Activated CD4-positive, alpha-beta T cell treated with anti-CD3 and anti-CD28 coated beads for 36 hours (primary cell): Measurements from ENCODE around the gene WDCP. TPM values are rescaled to one million over a fixed set of nuclear protein-coding genes. Genes with fewer than 3 reads are reported as not detected.

Source experiments
- ATAC-seq: fragments of 200-7000 bp; cut with Tn5 transposase; one replicate; pipeline ENCODE4 v1.10.0; 2021; ENCODE audit warnings: mild to moderate bottlenecking, moderate library complexity
- CTCF ChIA-PET: fragments of 350-600 bp; sonication (Branson Sonifier 250); formaldehyde crosslinking; loops from one replicate; lab custom pipeline; 2021; ENCODE audit warnings: antibody characterized with exemption; lab: Charles Lee
- POLR2A ChIA-PET: fragments of 350-600 bp; sonication (Branson Sonifier 250); formaldehyde crosslinking; loops from one replicate; lab custom pipeline; 2021; ENCODE audit warnings: antibody characterized with exemption, inconsistent platforms; lab: Charles Lee
- DNase-seq: peaks from one replicate; pipeline ENCODE4 v3.0.0-alpha.2; 2020
- H3K27ac Mint-ChIP-seq: one replicate; pipeline ENCODE4 v1.8.0; 2021; ENCODE audit warnings: mixed read lengths
- H3K27me3 Mint-ChIP-seq: one replicate; pipeline ENCODE4 v1.8.0; 2021; ENCODE audit warnings: mixed read lengths
- H3K36me3 Mint-ChIP-seq: one replicate; pipeline ENCODE4 v1.8.0; 2021; ENCODE audit warnings: low read depth, mixed read lengths
- H3K4me1 Mint-ChIP-seq: one replicate; pipeline ENCODE4 v1.8.0; 2021; ENCODE audit warnings: mixed read lengths
- H3K4me3 Mint-ChIP-seq: one replicate; pipeline ENCODE4 v1.8.0; 2021; ENCODE audit warnings: mild to moderate bottlenecking, moderate library complexity, mixed read lengths
- H3K9me3 Mint-ChIP-seq: one replicate; pipeline ENCODE4 v1.8.0; 2021; ENCODE audit warnings: low read depth, mixed read lengths
- intact Hi-C, 2 experiments: fragments of 100-400 bp; cut with DNase I in 1 of 2; cut with micrococcal nuclease in 1 of 2; formaldehyde crosslinking; loops; one replicate each; pipeline versions ENCODE4 v1.14.2 to v1.15.1; 2022 to 2024; cut with DNase I, micrococcal nuclease
- total RNA-seq, 2 experiments: library from RNA; stranded (reverse); gene quantifications; one replicate each; pipeline ENCODE4 v1.2.3, GENCODE V29; 2021

Gene WDCP
- total RNA-seq, 2 experiments from 2014 or later, result 13.2 to 21.5 TPM

GRCh38 chr2:24022975-24023575 is 24.1 kb downstream of the WDCP start:
- DNase-seq (no peak), ATAC-seq (no peak)
- H3K4me1 Mint-ChIP-seq, result no peaks in the 10 kb centered on the region
- H3K9me3 Mint-ChIP-seq, result no peaks in the 10 kb centered on the region
- ChIA-PET CTCF (no interaction called here), POLR2A (no interaction called here)
- H3K27me3 Mint-ChIP-seq, result no peaks in the 10 kb centered on the region
- H3K36me3 Mint-ChIP-seq, result peaks cover 9% of the 10 kb centered on the region
- H3K27ac Mint-ChIP-seq, result no peak overlapping the region
- intact Hi-C loops, result no loop called here
- no peak overlapping the region for H3K4me3 Mint-ChIP-seq

DNA sequence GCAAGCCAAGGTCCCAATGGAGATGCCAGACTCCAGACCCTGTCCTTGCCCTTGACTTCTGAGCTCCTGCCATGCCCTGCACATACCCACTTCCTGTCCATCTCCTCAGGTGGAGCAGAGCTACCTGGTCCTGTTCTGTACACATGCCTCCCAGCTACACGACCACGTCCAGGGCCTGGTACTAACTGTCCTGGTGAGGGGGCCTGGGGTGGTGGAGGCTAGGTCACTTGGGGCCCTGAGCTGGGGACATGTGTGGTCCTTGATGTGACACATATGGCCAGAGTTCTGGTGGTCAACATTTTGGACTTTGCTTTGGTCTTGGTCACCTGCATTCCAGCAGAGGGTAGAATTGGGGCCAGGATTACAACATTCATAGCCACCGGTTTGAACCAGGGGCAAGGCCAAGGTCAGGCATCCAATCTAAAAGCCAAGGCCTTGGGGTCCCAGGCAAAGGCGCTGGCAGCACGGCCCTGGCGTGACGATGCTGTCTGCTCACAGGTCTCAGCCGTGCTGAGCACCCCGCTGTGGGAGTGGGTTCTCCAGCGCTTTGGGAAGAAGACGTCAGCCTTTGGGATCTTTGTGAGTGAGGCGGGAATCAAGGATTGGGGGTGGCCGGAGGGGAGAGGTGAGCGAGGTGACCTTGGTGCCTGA is 24.7 kb downstream of the WDCP start:
- H3K27ac Mint-ChIP-seq, result no peak overlapping the region
- no peaks in the 10 kb centered on the region for H3K27me3 Mint-ChIP-seq
- H3K4me3 Mint-ChIP-seq, result no peak overlapping the region
- peaks cover 9% of the 10 kb centered on the region for H3K36me3 Mint-ChIP-seq
- intact Hi-C loops, result no loop called here
- POLR2A ChIA-PET, result no interaction called here
- DNase-seq (no peak), ATAC-seq (no peak)
- H3K4me1 Mint-ChIP-seq, result no peaks in the 10 kb centered on the region
- CTCF ChIA-PET, result interaction anchor here (0.6 to 0.7 kb wide), 2 partner anchors 580 to 982 kb away, joined by 3 to 4 read pairs; no protein-coding TSS in a partner anchor
- H3K9me3 Mint-ChIP-seq, result no peaks in the 10 kb centered on the region

- Mint-ChIP-seq H3K4me3 (no peak overlapping the region), H3K36me3 (peaks cover 7% of the 10 kb centered on the region), H3K4me1 (no peaks in the 10 kb centered on the region), H3K27ac (no peak overlapping the region), H3K27me3 (no peaks in the 10 kb centered on the region), H3K9me3 (no peaks in the 10 kb centered on the region)
- DNase-seq (peak; percentile 53), ATAC-seq (peak; percentile 81)
- ChIA-PET CTCF (interaction anchor here (0.7 to 0.9 kb wide), 3 partner anchors 137 to 983 kb away, joined by 3 read pairs; no protein-coding TSS in a partner anchor), POLR2A (no interaction called here)
- intact Hi-C loops, result loop anchor here in 1 of 2 experiments (1.0 kb wide), 2 partner anchors 63 to 143 kb away; partner anchors contain the start of gene TP53I3
Measured at GRCh38 chr2:24021122-24021998, 25.8 kb downstream of the WDCP start.

GRCh38 chr2:24020244-24020643 is 26.9 kb downstream of the WDCP start:
- DNase-seq (no peak), ATAC-seq (no peak)
- ChIA-PET CTCF (interaction anchor here (0.6 to 0.9 kb wide), 3 partner anchors 138 to 360 kb away, joined by 3 read pairs; no protein-coding TSS in a partner anchor), POLR2A (no interaction called here)
- Mint-ChIP-seq H3K27ac (no peak overlapping the region), H3K36me3 (peaks cover 7% of the 10 kb centered on the region), H3K4me3 (no peak overlapping the region), H3K4me1 (no peaks in the 10 kb centered on the region), H3K27me3 (no peaks in the 10 kb centered on the region), H3K9me3 (no peaks in the 10 kb centered on the region)
- intact Hi-C loops, result no loop called here

DNA sequence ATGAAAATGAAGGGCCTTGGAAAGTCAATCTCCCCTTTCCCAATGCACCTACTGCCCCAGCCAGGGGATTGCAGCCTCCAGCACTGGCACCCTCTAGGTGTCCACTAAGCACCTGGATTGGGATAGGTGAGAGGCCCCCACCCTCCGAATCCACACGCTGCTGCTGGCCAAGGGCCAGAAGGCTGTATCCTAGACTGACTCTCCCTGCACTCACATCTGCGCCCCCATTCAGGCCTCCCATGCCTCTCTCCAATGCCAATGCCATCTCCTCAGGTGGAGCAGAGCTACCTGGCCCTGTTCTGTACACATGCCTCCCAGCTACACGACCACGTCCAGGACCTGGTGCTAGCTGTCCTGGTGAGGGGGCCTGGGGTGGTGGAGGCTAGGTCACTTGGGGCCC is 27.5 kb downstream of the WDCP start:
- intact Hi-C loops, result no loop called here
- DNase-seq, result no peak
- no peaks in the 10 kb centered on the region for H3K27me3 Mint-ChIP-seq
- no peaks in the 10 kb centered on the region for H3K9me3 Mint-ChIP-seq
- peaks cover 7% of the 10 kb centered on the region for H3K36me3 Mint-ChIP-seq
- POLR2A ChIA-PET, result no interaction called here
- H3K27ac Mint-ChIP-seq, result no peak overlapping the region
- no peak overlapping the region for H3K4me3 Mint-ChIP-seq
- CTCF ChIA-PET, result no interaction called here
- ATAC-seq, result no peak
- no peaks in the 10 kb centered on the region for H3K4me1 Mint-ChIP-seq

GRCh38 chr2:24018241-24018640 is 28.9 kb downstream of the WDCP start:
- Mint-ChIP-seq H3K27ac (no peak overlapping the region), H3K4me3 (no peak overlapping the region), H3K36me3 (peaks cover 4% of the 10 kb centered on the region), H3K27me3 (peaks cover 3% of the 10 kb centered on the region), H3K9me3 (no peaks in the 10 kb centered on the region), H3K4me1 (no peaks in the 10 kb centered on the region)
- ChIA-PET POLR2A (no interaction called here), CTCF (no interaction called here)
- no peak for ATAC-seq
- DNase-seq, result no peak
- intact Hi-C loops, result no loop called here

- ChIA-PET CTCF (no interaction called here), POLR2A (no interaction called here)
- Mint-ChIP-seq H3K36me3 (peaks cover 2% of the 10 kb centered on the region), H3K4me1 (no peaks in the 10 kb centered on the region), H3K9me3 (no peaks in the 10 kb centered on the region), H3K27me3 (peaks cover 3% of the 10 kb centered on the region), H3K4me3 (no peak overlapping the region), H3K27ac (no peak overlapping the region)
- ATAC-seq, result no peak
- DNase-seq, result no peak
- intact Hi-C loops, result no loop called here
Measured at GRCh38 chr2:24017711-24018110, 29.5 kb downstream of the WDCP start.

GRCh38 chr2:24016853-24017703 is 30.1 kb downstream of the WDCP start:
- no peaks in the 10 kb centered on the region for H3K36me3 Mint-ChIP-seq
- POLR2A ChIA-PET, result no interaction called here
- H3K27me3 Mint-ChIP-seq, result peaks cover 8% of the 10 kb centered on the region
- CTCF ChIA-PET, result no interaction called here
- no peak overlapping the region for H3K4me3 Mint-ChIP-seq
- no peaks in the 10 kb centered on the region for H3K4me1 Mint-ChIP-seq
- ATAC-seq (no peak), DNase-seq (no peak)
- H3K9me3 Mint-ChIP-seq, result no peaks in the 10 kb centered on the region
- no peak overlapping the region for H3K27ac Mint-ChIP-seq
- intact Hi-C loops, result no loop called here

- H3K27ac Mint-ChIP-seq, result no peak overlapping the region
- peaks cover 14% of the 10 kb centered on the region for H3K27me3 Mint-ChIP-seq
- ATAC-seq, result no peak
- no peaks in the 10 kb centered on the region for H3K4me1 Mint-ChIP-seq
- ChIA-PET POLR2A (no interaction called here), CTCF (no interaction called here)
- intact Hi-C loops, result no loop called here
- no peak overlapping the region for H3K4me3 Mint-ChIP-seq
- H3K9me3 Mint-ChIP-seq, result no peaks in the 10 kb centered on the region
- no peaks in the 10 kb centered on the region for H3K36me3 Mint-ChIP-seq
- no peak for DNase-seq
Measured at GRCh38 chr2:24016376-24016761, 30.8 kb downstream of the WDCP start.

- ATAC-seq (no peak), DNase-seq (no peak)
- ChIA-PET CTCF (no interaction called here), POLR2A (interaction anchor here (0.7 kb wide), 1 partner anchor 490 kb away, joined by 7 read pairs; no protein-coding TSS in a partner anchor)
- Mint-ChIP-seq H3K36me3 (no peaks in the 10 kb centered on the region), H3K27ac (no peak overlapping the region), H3K9me3 (no peaks in the 10 kb centered on the region), H3K27me3 (peaks cover 19% of the 10 kb centered on the region), H3K4me1 (peaks cover 2% of the 10 kb centered on the region), H3K4me3 (no peak overlapping the region)
- intact Hi-C loops, result no loop called here
Measured at GRCh38 chr2:24015562-24016375, 31.4 kb downstream of the WDCP start.
